HepG2 (cell line): ENCODE data around the gene PCBD1. TPM values are rescaled to one million over a fixed set of nuclear protein-coding genes. Genes with fewer than 3 reads are reported as not detected.

Experiments used
- ATAC-seq: fragments of 200-7000 bp; cut with Tn5 transposase; 3 replicates; pipeline ENCODE4 v1.9.1; 2020; ENCODE audit warnings: mild to moderate bottlenecking, moderate library complexity
- BruUV-seq: library from RNA; stranded (reverse); fragments of 400-500 nt; replicated peaks from 2 replicates; lab custom pipeline; 2021; lab: Mats Ljungman, UMichigan
- CTCF ChIA-PET: fragments of 300-600 bp; formaldehyde crosslinking; extraction: SDS; loops from one replicate; lab custom pipeline; 2021; ENCODE audit warnings: low total read pairs, inconsistent platforms, low intra/inter-chr PET ratio; lab: Yijun Ruan, JAX
- POLR2A ChIA-PET: fragments of 350-600 bp; sonication (Branson Sonifier 250); formaldehyde crosslinking; loops from one replicate; lab custom pipeline; 2020; ENCODE audit warnings: antibody characterized with exemption, inconsistent platforms; lab: Yijun Ruan, JAX
- DNase-seq: peaks from one replicate; pipeline ENCODE4 v3.0.0-alpha.2; 2015; ENCODE audit warnings: low spot score
- FAIRE-seq: peaks from 3 replicates; lab custom pipeline; 2011; peaks lifted over from hg19 to GRCh38; lab: Jason Lieb, UNC
- H2AFZ ChIP-seq: one replicate; pipeline ENCODE4 v1.6.1; 2011; ENCODE audit warnings: low read length, inconsistent platforms
- H3K27ac ChIP-seq: fragments of 300-600 bp; 3 replicates; pipeline ENCODE4 v1.8.0; 2011; ENCODE audit warnings: mixed run types, mild to moderate bottlenecking, mixed read lengths, low read length, inconsistent platforms; ENCODE audit not compliant: insufficient read depth; ENCODE audit errors: extremely low read length
- H3K27me3 ChIP-seq, 2 experiments: fragments of 200-600 bp in 1 of 2; 2 replicates in 1 of 2; 3 replicates in 1 of 2; pipeline versions ENCODE4 v1.6.0 to v1.8.0; 2011; ENCODE audit warnings: low read length in 2 of 2, mild to moderate bottlenecking in 2 of 2, moderate library complexity in 2 of 2, inconsistent platforms in 1 of 2; ENCODE audit not compliant: insufficient read depth in 2 of 2, control insufficient read depth in 1 of 2
- H3K36me3 ChIP-seq, 2 experiments: fragments of 200-600 bp in 1 of 2; replicated peaks in 1 of 2; 2 replicates in 1 of 2; 3 replicates in 1 of 2; pipeline versions ENCODE4 v1.5.1 to v1.8.0; 2011; ENCODE audit warnings: low read length in 2 of 2, inconsistent platforms in 1 of 2; ENCODE audit not compliant: insufficient read depth in 2 of 2, control insufficient read depth in 1 of 2
- H3K4me1 ChIP-seq: 2 replicates; pipeline ENCODE4 v1.5.1; 2012; ENCODE audit warnings: low read length, inconsistent platforms; ENCODE audit not compliant: insufficient read depth
- H3K4me2 ChIP-seq: 2 replicates; pipeline ENCODE4 v1.6.0; 2011; ENCODE audit warnings: low read depth, low read length, inconsistent platforms
- H3K4me3 ChIP-seq, 3 experiments: fragments of 200-600 bp in 1 of 3; sonication (generic), shearing (Covaris generic) in 1 of 3; replicated peaks in 1 of 3; 2 replicates each; pipeline ENCODE4 v1.5.1; 2011 to 2016; ENCODE audit warnings: low read length in 3 of 3, inconsistent platforms in 2 of 3, low read depth in 2 of 3, mild to moderate bottlenecking in 2 of 3, control low read depth in 1 of 3, mixed read lengths in 1 of 3; ENCODE audit not compliant: insufficient read depth in 1 of 3
- H3K79me2 ChIP-seq: one replicate; pipeline ENCODE4 v1.6.1; 2011; ENCODE audit warnings: low read length, inconsistent platforms; ENCODE audit not compliant: insufficient read depth
- H3K9ac ChIP-seq: 2 replicates; pipeline ENCODE4 v1.6.0; 2011; ENCODE audit warnings: mild to moderate bottlenecking, low read depth, low read length, inconsistent platforms; ENCODE audit not compliant: insufficient read depth
- H3K9me3 ChIP-seq: 2 replicates; pipeline ENCODE4 v1.5.1; 2012; ENCODE audit warnings: mild to moderate bottlenecking, low read length
- H4K20me1 ChIP-seq: 2 replicates; pipeline ENCODE4 v1.6.0; 2011; ENCODE audit warnings: inconsistent platforms, mild to moderate bottlenecking, low read length, moderate library complexity; ENCODE audit not compliant: insufficient read depth
- ATF6 ChIP-seq: sonication (generic); formaldehyde crosslinking; conservative IDR thresholded peaks from 2 replicates; pipeline ENCODE4 v1.4.0; 2020; ENCODE audit warnings: missing genetic modification reagents
- HDAC2 ChIP-seq: sonication (generic); formaldehyde crosslinking; IDR thresholded peaks from 2 replicates; pipeline ENCODE4 v1.4.0; 2020; ENCODE audit warnings: missing genetic modification reagents
- HMGA1 ChIP-seq: sonication (generic); formaldehyde crosslinking; conservative IDR thresholded peaks from 2 replicates; pipeline ENCODE4 v1.4.0; 2020; ENCODE audit warnings: missing genetic modification reagents
- KAT8 ChIP-seq: IDR thresholded peaks from 2 replicates; pipeline ENCODE4 v1.6.1; 2016; ENCODE audit warnings: missing genetic modification reagents, missing compliant biosample characterization
- KLF9 ChIP-seq: IDR thresholded peaks from 2 replicates; pipeline ENCODE4 v1.6.1; 2016; ENCODE audit warnings: low read depth
- MTERF4 ChIP-seq: sonication (generic); formaldehyde crosslinking; IDR thresholded peaks from 2 replicates; pipeline ENCODE4 v1.8.0; 2023; ENCODE audit warnings: mild to moderate bottlenecking, missing genetic modification reagents
- SIN3A ChIP-seq: IDR thresholded peaks from 2 replicates; pipeline ENCODE4 v1.6.1; 2011; ENCODE audit warnings: low read depth, mild to moderate bottlenecking, control low read depth, low read length, borderline replicate concordance
- SRY ChIP-seq: sonication (generic); formaldehyde crosslinking; IDR thresholded peaks from 2 replicates; pipeline ENCODE4 v1.8.0; 2022; ENCODE audit warnings: mild to moderate bottlenecking, missing genetic modification reagents
- ZBTB26 ChIP-seq: IDR thresholded peaks from 2 replicates; pipeline ENCODE4 v1.6.1; 2016; ENCODE audit warnings: missing compliant biosample characterization, missing genetic modification reagents, borderline replicate concordance
- ZBTB34 ChIP-seq: sonication (generic); formaldehyde crosslinking; IDR thresholded peaks from 2 replicates; pipeline ENCODE4 v1.8.0; 2022; ENCODE audit warnings: mild to moderate bottlenecking, missing genetic modification reagents
- ZEB1 ChIP-seq: IDR thresholded peaks from 2 replicates; pipeline ENCODE4 v1.6.1; 2012; ENCODE audit warnings: mild to moderate bottlenecking, low read depth, inconsistent platforms; ENCODE audit not compliant: insufficient replicate concordance
- ZNF280D ChIP-seq: sonication (generic); formaldehyde crosslinking; IDR thresholded peaks from 2 replicates; pipeline ENCODE4 v1.5.1; 2020; ENCODE audit warnings: mild to moderate bottlenecking, missing genetic modification reagents
- ZNF329 ChIP-seq: sonication (generic); formaldehyde crosslinking; IDR thresholded peaks from 2 replicates; pipeline ENCODE4 v1.9.0; 2021; ENCODE audit warnings: low read depth, mild to moderate bottlenecking, missing genetic modification reagents
- ZNF75D ChIP-seq: sonication (generic); formaldehyde crosslinking; IDR thresholded peaks from 2 replicates; pipeline ENCODE4 v1.8.1; 2023; ENCODE audit warnings: missing genetic modification reagents, mild to moderate bottlenecking, borderline replicate concordance
- WGBS: methylation state at CpG from one replicate; pipeline ENCODE4 v1.1.6; 2017; ENCODE audit warnings: low lambda C conversion rate; 5-methylcytosine and 5-hydroxymethylcytosine counted together
- in situ Hi-C: cut with HindIII; loops from 2 replicates; pipeline ENCODE4 v1.10.0; 2017; ENCODE audit warnings: low pct_unique_long_range_greater_than_20kb; ENCODE audit not compliant: extremely low pct_ligation_motif_present
- intact Hi-C: fragments of 100-400 bp; cut with micrococcal nuclease; formaldehyde crosslinking; loops from one replicate; pipeline ENCODE4 v1.10.0; 2022; ENCODE audit not compliant: unreplicated experiment
- polyA plus RNA-seq, 8 experiments: library from polyadenylated mRNA; depleted of rRNA in 3 of 8; stranded (reverse) in 7 of 8; unstranded in 1 of 8; fragments of >200 nt; fragmentation: Illumina TruSeq in 4 of 8; extraction: Trizol in 4 of 8; gene quantifications; 2 replicates each; pipeline versions ENCODE4 v1.2.1 to v1.2.3, GENCODE V29; 2011 to 2016; ENCODE audit warnings: low read depth in 4 of 8, missing spikeins in 1 of 8, mixed read lengths in 1 of 8; ENCODE audit not compliant: insufficient read depth in 1 of 8
- total RNA-seq, 5 experiments: library from RNA; depleted of rRNA; stranded (reverse); fragments of >200 nt; fragmentation: Illumina TruSeq; extraction: Trizol; gene quantifications; 2 replicates each; pipeline ENCODE4 v1.2.3, GENCODE V29; 2016; ENCODE audit warnings: low read depth in 1 of 5

PCBD1 gene
- total and polyA plus RNA-seq, 2 of the 13 experiments (the other 11 are each of a cell fraction or from before 2014, with no cell fraction given), result 95.3 to 168 TPM

- no peaks in the 10 kb centered on the region for H3K4me1 ChIP-seq
- ATAC-seq (no peak), DNase-seq (no peak), FAIRE-seq (no peak)
- H3K4me3 ChIP-seq, result no peak overlapping the region
- WGBS, result 21% methylated on average over 7 of the region's 15 CpGs
- no TSS peak for BruUV-seq
- ChIA-PET CTCF (no interaction called here), POLR2A (no interaction called here)
- H3K79me2 ChIP-seq, result no peaks in the 10 kb centered on the region
- H3K36me3 ChIP-seq, result no peaks in the 10 kb centered on the region
- no peak overlapping the region for H3K9ac ChIP-seq
- H2AFZ ChIP-seq, result no peak overlapping the region
- H4K20me1 ChIP-seq, result no peaks in the 10 kb centered on the region
- peaks cover 11 to 93% of the 10 kb centered on the region in 2 experiments for H3K27me3 ChIP-seq
- no peak overlapping the region for H3K4me2 ChIP-seq
- no peak overlapping the region for H3K27ac ChIP-seq
- intact Hi-C loops, result no loop called here
- H3K9me3 ChIP-seq, result no peaks in the 10 kb centered on the region
- in situ Hi-C loops, result no loop called here
- TF ChIP-seq HDAC2 (CRISPR knock-in tag) (no peak), MTERF4 (no peak), KAT8 (CRISPR knock-in tag) (no peak), ATF6 (CRISPR knock-in tag) (no peak), KLF9 (no peak), ZBTB34 (no peak), ZBTB26 (CRISPR knock-in tag) (no peak), SRY (no peak), ZNF75D (no peak), ZEB1 (no peak), SIN3A (no peak), ZNF329 (CRISPR knock-in tag) (no peak), HMGA1 (CRISPR knock-in tag) (no peak), ZNF280D (CRISPR knock-in tag) (no peak)
- TF ChIP-seq, all 625 proteins: peak for 0
These were observed 42.9 kb upstream of the PCBD1 start for GRCh38 chr10:70931168-70931815.
